HEK293 (cell line): ENCODE results near the gene PCDH15.

Experiments used
- CTCF ChIP-seq: fragments of 450-650 bp; formaldehyde crosslinking; IDR thresholded peaks from 2 replicates; pipeline ENCODE4 v1.5.1; 2016; ENCODE audit warnings: missing biosample characterization, missing genetic modification characterization
- ELK4 ChIP-seq: IDR thresholded peaks from 2 replicates; pipeline ENCODE4 v1.6.1; 2011; ENCODE audit warnings: mild to moderate bottlenecking, low read depth, low read length, borderline replicate concordance
- KLF8 ChIP-seq: fragments of 450-650 bp; formaldehyde crosslinking; IDR thresholded peaks from 2 replicates; pipeline ENCODE4 v1.5.1; 2016; ENCODE audit warnings: missing biosample characterization, missing genetic modification characterization
- PATZ1 ChIP-seq: fragments of 450-650 bp; formaldehyde crosslinking; IDR thresholded peaks from 2 replicates; pipeline ENCODE4 v1.5.1; 2016; ENCODE audit warnings: missing biosample characterization, missing genetic modification characterization
- PRDM10 ChIP-seq: fragments of 450-650 bp; formaldehyde crosslinking; IDR thresholded peaks from 2 replicates; pipeline ENCODE4 v1.5.1; 2016; ENCODE audit warnings: missing biosample characterization, missing genetic modification characterization
- REST ChIP-seq: fragments of 450-650 bp; formaldehyde crosslinking; IDR thresholded peaks from 2 replicates; pipeline ENCODE4 v1.5.1; 2016; ENCODE audit warnings: missing biosample characterization, missing genetic modification characterization
- WT1 ChIP-seq: fragments of 450-650 bp; formaldehyde crosslinking; IDR thresholded peaks from 2 replicates; pipeline ENCODE4 v1.5.1; 2016; ENCODE audit warnings: missing biosample characterization, missing genetic modification characterization
- YY1 ChIP-seq: fragments of 450-650 bp; formaldehyde crosslinking; IDR thresholded peaks from 2 replicates; pipeline ENCODE4 v1.5.1; 2018; ENCODE audit warnings: missing biosample characterization, missing genetic modification characterization
- ZNF133 ChIP-seq: fragments of 450-650 bp; formaldehyde crosslinking; IDR thresholded peaks from 2 replicates; pipeline ENCODE4 v1.5.1; 2016; ENCODE audit warnings: missing biosample characterization, missing genetic modification characterization
- ZNF292 ChIP-seq: fragments of 450-650 bp; formaldehyde crosslinking; IDR thresholded peaks from 2 replicates; pipeline ENCODE4 v1.5.1; 2016; ENCODE audit warnings: low read depth, missing biosample characterization, missing genetic modification characterization, borderline replicate concordance
- ZNF302 ChIP-seq: fragments of 450-650 bp; formaldehyde crosslinking; IDR thresholded peaks from 2 replicates; pipeline ENCODE4 v1.5.1; 2016; ENCODE audit warnings: missing biosample characterization, missing genetic modification characterization, low read depth
- ZNF423 ChIP-seq: fragments of 450-650 bp; formaldehyde crosslinking; IDR thresholded peaks from 2 replicates; pipeline ENCODE4 v1.5.1; 2016; ENCODE audit warnings: missing biosample characterization, missing genetic modification characterization
- ZNF488 ChIP-seq: fragments of 450-650 bp; formaldehyde crosslinking; IDR thresholded peaks from 2 replicates; pipeline ENCODE4 v1.5.1; 2016; ENCODE audit warnings: missing biosample characterization, missing genetic modification characterization
- ZNF513 ChIP-seq: fragments of 450-650 bp; IDR thresholded peaks from 2 replicates; pipeline ENCODE4 v1.5.1; 2018; ENCODE audit warnings: missing biosample characterization, missing genetic modification characterization

- no peak for TF ChIP-seq YY1 (tag by site-specific recombination)
- no peak for TF ChIP-seq CTCF (tag by site-specific recombination)
- no peak for TF ChIP-seq ELK4
- TF ChIP-seq PRDM10 (tag by site-specific recombination): no peak
- TF ChIP-seq ZNF133 (tag by site-specific recombination): no peak
- TF ChIP-seq ZNF513: no peak
- no peak for TF ChIP-seq PATZ1 (tag by site-specific recombination)
- TF ChIP-seq REST (tag by site-specific recombination): no peak
- no peak for TF ChIP-seq ZNF302 (tag by site-specific recombination)
- TF ChIP-seq ZNF292: no peak
- TF ChIP-seq ZNF488: no peak
- no peak for TF ChIP-seq KLF8 (tag by site-specific recombination)
- no peak for TF ChIP-seq ZNF423
- TF ChIP-seq WT1 (tag by site-specific recombination): no peak
Observed at GRCh38 chr10:54666192-54666591, 134.8 kb downstream of the PCDH15 start.
